ENCODE data around the gene DNAJC5G.

DNAJC5G gene, protein sequence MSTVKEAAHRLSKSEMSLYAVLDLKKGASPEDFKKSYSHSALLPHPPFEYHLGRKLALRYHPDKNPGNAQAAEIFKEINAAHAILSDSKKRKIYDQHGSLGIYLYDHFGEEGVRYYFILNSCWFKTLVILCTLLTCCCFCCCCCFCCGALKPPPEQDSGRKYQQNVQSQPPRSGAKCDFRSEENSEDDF

DNA sequence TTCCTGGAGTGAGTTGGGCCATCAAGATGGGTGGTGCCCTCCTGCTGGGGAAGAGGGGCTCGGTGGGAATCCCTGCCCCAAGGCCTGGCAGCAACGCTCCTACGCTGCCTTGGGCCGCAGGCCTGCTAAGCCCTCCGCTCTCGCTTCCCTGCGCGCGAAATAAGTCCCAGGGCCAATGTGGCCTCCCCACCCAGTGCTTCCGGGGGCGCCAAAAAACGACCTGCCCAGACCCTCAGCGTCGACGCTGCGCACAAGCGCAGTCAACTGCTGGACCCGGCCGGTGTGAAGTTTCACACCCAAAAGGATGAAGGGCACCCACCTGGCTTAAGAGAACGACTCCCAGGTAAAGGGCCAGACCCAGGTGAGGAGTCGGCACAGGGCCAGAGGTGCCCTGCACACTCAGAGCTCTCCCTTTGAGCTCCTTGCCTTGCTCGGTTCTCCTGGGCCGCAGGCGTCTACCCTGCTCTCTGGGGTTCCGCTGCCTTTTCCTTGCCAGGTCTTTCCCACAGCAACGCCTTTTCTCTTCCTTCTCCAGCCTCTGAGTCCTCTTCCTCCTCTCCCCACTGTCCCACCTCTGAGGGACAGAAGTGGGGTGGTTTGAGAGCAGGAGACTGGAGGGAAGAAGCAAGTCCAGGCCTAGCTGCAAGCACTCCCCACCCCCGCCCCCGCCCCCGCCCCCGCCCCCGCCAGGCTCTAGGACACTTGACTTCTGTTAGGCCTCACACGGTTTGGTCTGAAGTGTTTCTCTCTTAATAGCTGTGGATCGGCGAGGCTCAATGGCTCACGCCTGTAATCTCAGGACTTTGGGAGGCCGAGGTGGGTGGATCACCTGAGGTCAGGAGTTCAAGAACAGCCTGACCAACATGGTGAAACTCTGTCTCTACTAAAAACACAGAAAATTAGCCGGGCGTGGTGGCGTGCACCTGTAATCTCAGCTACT, at the start of gene DNAJC5G:
Gene DNAJC5G, plus strand, starts transcription at position 223 of the 940 bp plus-strand sequence. CDS start 1,296 bp downstream, outside the sequence.
- no peak within 1 kb of the TSS for H3K9ac ChIP-seq (ENCODE audit: low read length)
- no peaks in the 10 kb centered on the region for H3K36me3 ChIP-seq (ENCODE audit: insufficient read depth, low read length)
- no peak within 1 kb of the TSS for H3K27ac ChIP-seq (ENCODE audit: low read depth, low read length)
- H3K9me3 ChIP-seq (ENCODE audit: low read length), result no peaks in the 10 kb centered on the region
- no peak within 1 kb of the TSS for H3K4me3 ChIP-seq (ENCODE audit: low read depth in 1 of 2, low read length in 2 of 2)
- no peaks in the 10 kb centered on the region for H3K27me3 ChIP-seq (ENCODE audit: control insufficient read depth in 1 of 2, insufficient read depth in 2 of 2, low read length in 2 of 2)
- peaks cover 4% of the 10 kb centered on the region for H3K4me1 ChIP-seq (ENCODE audit: insufficient read depth, low read length)

DNA sequence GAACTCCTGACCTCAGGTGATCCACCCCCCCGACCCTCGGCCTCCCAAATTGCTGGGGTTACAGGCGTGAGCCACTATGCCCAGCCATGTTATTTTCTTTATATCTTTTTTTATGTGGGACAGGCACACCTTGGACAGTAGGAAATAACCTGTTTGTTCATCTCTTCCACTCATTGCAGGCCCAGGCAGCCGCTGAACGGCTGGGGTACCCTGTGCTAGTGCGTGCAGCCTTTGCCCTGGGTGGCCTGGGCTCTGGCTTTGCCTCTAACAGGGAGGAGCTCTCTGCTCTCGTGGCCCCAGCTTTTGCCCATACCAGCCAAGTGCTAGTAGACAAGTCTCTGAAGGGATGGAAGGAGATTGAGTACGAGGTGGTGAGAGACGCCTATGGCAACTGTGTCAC, 49.7 kb upstream of the DNAJC5G start:
- H3K36me3 ChIP-seq (ENCODE audit: insufficient read depth, low read length), result peaks cover 54% of the 10 kb centered on the region
- H3K27me3 ChIP-seq (ENCODE audit: control insufficient read depth in 1 of 2, insufficient read depth in 2 of 2, low read length in 2 of 2), result no peaks in the 10 kb centered on the region
- H3K9ac ChIP-seq (ENCODE audit: low read length), result no peak overlapping the region
- H3K27ac ChIP-seq (ENCODE audit: low read depth, low read length), result no peak overlapping the region
- H3K9me3 ChIP-seq (ENCODE audit: low read length), result no peaks in the 10 kb centered on the region
- no peaks in the 10 kb centered on the region for H3K4me1 ChIP-seq (ENCODE audit: insufficient read depth, low read length)
- no peak overlapping the region for H3K4me3 ChIP-seq (ENCODE audit: low read depth in 1 of 2, low read length in 2 of 2)

DNA sequence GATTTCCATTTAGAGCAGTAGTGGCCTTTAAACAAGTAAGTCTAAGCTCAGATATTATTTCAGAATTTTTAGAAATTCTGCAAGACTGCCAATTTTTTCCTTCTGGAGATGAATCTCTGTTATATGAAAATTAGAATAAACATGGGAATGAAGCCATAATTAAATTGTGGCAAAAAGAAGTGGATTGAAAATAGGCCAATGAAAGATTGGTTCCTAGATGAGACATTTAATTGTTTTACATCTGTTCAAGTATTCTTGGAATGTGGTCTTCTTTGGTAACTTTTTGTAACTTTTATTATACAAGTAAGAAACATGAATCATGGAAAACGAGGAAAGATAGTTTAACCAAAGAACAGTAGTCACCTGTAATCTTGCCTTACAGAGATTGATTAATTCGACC, 47.7 kb upstream of the DNAJC5G start:
- Histone ChIP-seq H3K27me3 (ENCODE audit: control insufficient read depth in 1 of 2, insufficient read depth in 2 of 2, low read length in 2 of 2) (no peaks in the 10 kb centered on the region), H3K4me3 (ENCODE audit: low read depth in 1 of 2, low read length in 2 of 2) (no peak overlapping the region), H3K27ac (ENCODE audit: low read depth, low read length) (no peak overlapping the region), H3K9ac (ENCODE audit: low read length) (no peak overlapping the region), H3K36me3 (ENCODE audit: insufficient read depth, low read length) (peaks cover 60% of the 10 kb centered on the region), H3K9me3 (ENCODE audit: low read length) (no peaks in the 10 kb centered on the region), H3K4me1 (ENCODE audit: insufficient read depth, low read length) (no peaks in the 10 kb centered on the region)

DNA sequence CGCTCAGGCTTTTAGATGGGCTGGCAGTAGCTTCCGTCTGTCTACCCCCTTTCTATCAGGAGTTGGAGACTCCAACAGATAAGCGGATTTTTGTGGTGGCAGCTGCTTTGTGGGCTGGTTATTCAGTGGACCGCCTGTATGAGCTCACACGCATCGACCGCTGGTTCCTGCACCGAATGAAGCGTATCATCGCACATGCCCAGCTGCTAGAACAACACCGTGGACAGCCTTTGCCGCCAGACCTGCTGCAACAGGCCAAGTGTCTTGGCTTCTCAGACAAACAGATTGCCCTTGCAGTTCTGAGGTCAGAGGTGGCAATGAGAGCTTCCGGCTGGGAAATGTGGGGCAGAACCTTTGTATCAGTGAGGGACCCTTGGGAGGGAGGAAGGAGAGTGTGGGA, 43.3 kb upstream of the DNAJC5G start:
- Histone ChIP-seq H3K9ac (ENCODE audit: low read length) (no peak overlapping the region), H3K4me3 (ENCODE audit: low read depth in 1 of 2, low read length in 2 of 2) (no peak overlapping the region), H3K9me3 (ENCODE audit: low read length) (no peaks in the 10 kb centered on the region), H3K36me3 (ENCODE audit: insufficient read depth, low read length) (peaks cover 68% of the 10 kb centered on the region), H3K27ac (ENCODE audit: low read depth, low read length) (no peak overlapping the region), H3K27me3 (ENCODE audit: control insufficient read depth in 1 of 2, insufficient read depth in 2 of 2, low read length in 2 of 2) (no peaks in the 10 kb centered on the region), H3K4me1 (ENCODE audit: insufficient read depth, low read length) (no peaks in the 10 kb centered on the region)

DNA sequence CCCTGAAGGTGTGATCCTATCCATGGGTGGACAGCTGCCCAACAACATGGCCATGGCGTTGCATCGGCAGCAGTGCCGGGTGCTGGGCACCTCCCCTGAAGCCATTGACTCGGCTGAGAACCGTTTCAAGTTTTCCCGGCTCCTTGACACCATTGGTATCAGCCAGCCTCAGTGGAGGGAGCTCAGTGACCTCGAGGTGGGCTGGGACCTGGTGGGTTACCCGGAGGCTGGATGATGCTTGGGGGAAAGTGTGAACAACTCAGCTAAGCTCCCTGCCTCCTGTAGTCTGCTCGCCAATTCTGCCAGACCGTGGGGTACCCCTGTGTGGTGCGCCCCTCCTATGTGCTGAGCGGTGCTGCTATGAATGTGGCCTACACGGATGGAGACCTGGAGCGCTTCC, 41.9 kb upstream of the DNAJC5G start:
- Histone ChIP-seq H3K9ac (ENCODE audit: low read length) (no peak overlapping the region), H3K9me3 (ENCODE audit: low read length) (no peaks in the 10 kb centered on the region), H3K27me3 (ENCODE audit: control insufficient read depth in 1 of 2, insufficient read depth in 2 of 2, low read length in 2 of 2) (no peaks in the 10 kb centered on the region), H3K4me3 (ENCODE audit: low read depth in 1 of 2, low read length in 2 of 2) (no peak overlapping the region), H3K4me1 (ENCODE audit: insufficient read depth, low read length) (no peaks in the 10 kb centered on the region), H3K27ac (ENCODE audit: low read depth, low read length) (no peak overlapping the region), H3K36me3 (ENCODE audit: insufficient read depth, low read length) (peaks cover 66% of the 10 kb centered on the region)

DNA sequence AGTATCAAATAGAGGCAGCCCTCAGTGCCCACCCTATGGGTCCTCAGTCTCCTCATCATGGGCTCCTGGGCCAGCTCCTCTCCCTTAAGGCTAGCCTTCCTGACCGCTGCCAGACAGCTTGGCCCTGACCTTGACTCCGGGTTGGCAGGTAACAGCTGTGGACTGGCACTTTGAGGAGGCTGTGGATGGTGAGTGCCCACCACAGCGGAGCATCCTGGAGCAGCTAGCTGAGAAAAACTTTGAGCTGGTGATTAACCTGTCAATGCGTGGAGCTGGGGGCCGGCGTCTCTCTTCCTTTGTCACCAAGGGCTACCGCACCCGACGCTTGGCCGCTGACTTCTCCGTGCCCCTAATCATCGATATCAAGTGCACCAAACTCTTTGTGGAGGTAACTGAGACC, 39.1 kb upstream of the DNAJC5G start:
- Histone ChIP-seq H3K9ac (ENCODE audit: low read length) (no peak overlapping the region), H3K9me3 (ENCODE audit: low read length) (no peaks in the 10 kb centered on the region), H3K27me3 (ENCODE audit: control insufficient read depth in 1 of 2, insufficient read depth in 2 of 2, low read length in 2 of 2) (no peaks in the 10 kb centered on the region), H3K27ac (ENCODE audit: low read depth, low read length) (no peak overlapping the region), H3K4me3 (ENCODE audit: low read depth in 1 of 2, low read length in 2 of 2) (no peak overlapping the region), H3K36me3 (ENCODE audit: insufficient read depth, low read length) (peaks cover 81% of the 10 kb centered on the region), H3K4me1 (ENCODE audit: insufficient read depth, low read length) (no peaks in the 10 kb centered on the region)

DNA sequence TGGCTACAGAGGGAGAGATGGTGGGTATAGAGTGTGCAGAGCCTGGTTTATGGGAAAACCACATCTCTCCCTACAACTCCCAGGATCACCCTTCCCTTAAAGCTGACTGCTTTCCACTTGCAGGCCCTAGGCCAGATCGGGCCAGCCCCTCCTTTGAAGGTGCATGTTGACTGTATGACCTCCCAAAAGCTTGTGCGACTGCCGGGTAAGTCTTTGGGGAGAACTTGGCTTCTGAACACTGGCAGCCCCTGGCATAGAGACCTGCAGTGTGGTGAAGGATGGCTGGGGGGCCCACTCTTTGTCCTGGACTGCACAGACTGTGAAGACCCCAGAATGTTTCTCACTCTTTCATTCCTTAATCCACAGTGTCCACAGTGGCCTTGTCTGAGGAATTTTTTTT, 38.6 kb upstream of the DNAJC5G start:
- no peak overlapping the region for H3K4me3 ChIP-seq (ENCODE audit: low read depth in 1 of 2, low read length in 2 of 2)
- no peak overlapping the region for H3K27ac ChIP-seq (ENCODE audit: low read depth, low read length)
- H3K9ac ChIP-seq (ENCODE audit: low read length), result no peak overlapping the region
- no peaks in the 10 kb centered on the region for H3K4me1 ChIP-seq (ENCODE audit: insufficient read depth, low read length)
- H3K36me3 ChIP-seq (ENCODE audit: insufficient read depth, low read length), result peaks cover 80% of the 10 kb centered on the region
- H3K9me3 ChIP-seq (ENCODE audit: low read length), result no peaks in the 10 kb centered on the region
- no peaks in the 10 kb centered on the region for H3K27me3 ChIP-seq (ENCODE audit: control insufficient read depth in 1 of 2, insufficient read depth in 2 of 2, low read length in 2 of 2)

DNA sequence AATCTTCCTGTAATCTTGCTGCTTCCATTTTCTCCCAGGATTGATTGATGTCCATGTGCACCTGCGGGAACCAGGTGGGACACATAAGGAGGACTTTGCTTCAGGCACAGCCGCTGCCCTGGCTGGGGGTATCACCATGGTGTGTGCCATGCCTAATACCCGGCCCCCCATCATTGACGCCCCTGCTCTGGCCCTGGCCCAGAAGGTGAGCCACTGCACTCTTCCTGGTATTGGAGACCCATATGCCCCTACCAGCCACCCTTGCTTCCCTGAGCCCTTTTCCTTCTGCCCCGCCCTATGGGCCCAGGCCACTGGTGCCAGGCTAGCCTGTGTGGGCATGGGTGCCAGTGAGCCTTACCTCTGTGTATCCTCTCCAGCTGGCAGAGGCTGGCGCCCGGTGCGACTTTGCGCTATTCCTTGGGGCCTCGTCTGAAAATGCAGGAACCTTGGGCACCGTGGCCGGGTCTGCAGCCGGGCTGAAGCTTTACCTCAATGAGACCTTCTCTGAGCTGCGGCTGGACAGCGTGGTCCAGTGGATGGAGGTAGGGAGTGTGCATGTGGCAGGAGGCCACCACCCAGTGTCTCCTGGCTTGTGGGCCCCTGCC, 37.8 kb upstream of the DNAJC5G start:
- no peaks in the 10 kb centered on the region for H3K4me1 ChIP-seq (ENCODE audit: insufficient read depth, low read length)
- no peak overlapping the region for H3K27ac ChIP-seq (ENCODE audit: low read depth, low read length)
- H3K36me3 ChIP-seq (ENCODE audit: insufficient read depth, low read length), result peaks cover 78% of the 10 kb centered on the region

DNA sequence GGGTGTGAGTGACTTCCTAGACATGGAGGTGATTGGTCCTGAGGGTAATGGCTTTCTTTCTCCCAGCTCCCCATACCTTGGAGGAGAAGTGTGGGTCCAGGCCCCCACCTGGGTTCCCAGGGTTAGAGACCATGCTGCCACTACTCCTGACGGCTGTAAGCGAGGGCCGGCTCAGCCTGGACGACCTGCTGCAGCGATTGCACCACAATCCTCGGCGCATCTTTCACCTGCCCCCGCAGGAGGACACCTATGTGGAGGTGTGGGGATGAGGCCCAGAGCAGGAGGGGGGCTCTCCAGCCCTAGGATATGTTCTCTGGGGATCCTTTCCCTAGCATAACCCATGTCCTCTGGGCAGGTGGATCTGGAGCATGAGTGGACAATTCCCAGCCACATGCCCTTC, 36.3 kb upstream of the DNAJC5G start:
- peaks cover 77% of the 10 kb centered on the region for H3K36me3 ChIP-seq (ENCODE audit: insufficient read depth, low read length)
- no peak overlapping the region for H3K9ac ChIP-seq (ENCODE audit: low read length)
- H3K9me3 ChIP-seq (ENCODE audit: low read length), result no peaks in the 10 kb centered on the region
- no peak overlapping the region for H3K27ac ChIP-seq (ENCODE audit: low read depth, low read length)
- no peaks in the 10 kb centered on the region for H3K27me3 ChIP-seq (ENCODE audit: control insufficient read depth in 1 of 2, insufficient read depth in 2 of 2, low read length in 2 of 2)
- H3K4me1 ChIP-seq (ENCODE audit: insufficient read depth, low read length), result no peaks in the 10 kb centered on the region
- H3K4me3 ChIP-seq (ENCODE audit: low read depth in 1 of 2, low read length in 2 of 2), result no peak overlapping the region

More for the DNA sequence above, 37.8 kb upstream of the DNAJC5G start:
- Histone ChIP-seq H3K27me3 (ENCODE audit: control insufficient read depth in 1 of 2, insufficient read depth in 2 of 2, low read length in 2 of 2) (no peaks in the 10 kb centered on the region), H3K4me3 (ENCODE audit: low read depth in 1 of 2, low read length in 2 of 2) (no peak overlapping the region), H3K9ac (ENCODE audit: low read length) (no peak overlapping the region), H3K9me3 (ENCODE audit: low read length) (no peaks in the 10 kb centered on the region)

DNA sequence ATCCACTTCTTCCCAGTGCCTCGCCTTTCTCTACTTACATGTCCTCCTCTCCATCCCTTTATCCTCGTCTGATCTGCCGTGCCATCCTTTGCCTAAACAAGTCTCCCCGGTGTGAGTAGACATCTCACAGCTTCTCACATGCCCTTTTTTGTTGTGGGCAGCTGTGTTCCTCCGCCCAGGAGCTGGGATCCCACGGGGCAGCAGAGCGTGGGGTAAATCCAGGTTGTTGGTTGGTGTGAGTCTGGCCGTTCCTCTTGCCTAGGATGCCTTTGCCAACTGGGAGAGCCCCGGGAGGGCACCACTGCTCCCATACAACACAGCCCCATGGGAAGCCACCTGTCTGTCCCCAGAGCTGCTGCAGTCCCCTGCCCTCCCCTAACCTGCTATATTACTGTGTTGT, 34.8 kb upstream of the DNAJC5G start:
- Histone ChIP-seq H3K27me3 (ENCODE audit: control insufficient read depth in 1 of 2, insufficient read depth in 2 of 2, low read length in 2 of 2) (no peaks in the 10 kb centered on the region), H3K4me1 (ENCODE audit: insufficient read depth, low read length) (no peaks in the 10 kb centered on the region), H3K9ac (ENCODE audit: low read length) (no peak overlapping the region), H3K36me3 (ENCODE audit: insufficient read depth, low read length) (peaks cover 70% of the 10 kb centered on the region), H3K9me3 (ENCODE audit: low read length) (no peaks in the 10 kb centered on the region), H3K4me3 (ENCODE audit: low read depth in 1 of 2, low read length in 2 of 2) (no peak overlapping the region), H3K27ac (ENCODE audit: low read depth, low read length) (no peak overlapping the region)

DNA sequence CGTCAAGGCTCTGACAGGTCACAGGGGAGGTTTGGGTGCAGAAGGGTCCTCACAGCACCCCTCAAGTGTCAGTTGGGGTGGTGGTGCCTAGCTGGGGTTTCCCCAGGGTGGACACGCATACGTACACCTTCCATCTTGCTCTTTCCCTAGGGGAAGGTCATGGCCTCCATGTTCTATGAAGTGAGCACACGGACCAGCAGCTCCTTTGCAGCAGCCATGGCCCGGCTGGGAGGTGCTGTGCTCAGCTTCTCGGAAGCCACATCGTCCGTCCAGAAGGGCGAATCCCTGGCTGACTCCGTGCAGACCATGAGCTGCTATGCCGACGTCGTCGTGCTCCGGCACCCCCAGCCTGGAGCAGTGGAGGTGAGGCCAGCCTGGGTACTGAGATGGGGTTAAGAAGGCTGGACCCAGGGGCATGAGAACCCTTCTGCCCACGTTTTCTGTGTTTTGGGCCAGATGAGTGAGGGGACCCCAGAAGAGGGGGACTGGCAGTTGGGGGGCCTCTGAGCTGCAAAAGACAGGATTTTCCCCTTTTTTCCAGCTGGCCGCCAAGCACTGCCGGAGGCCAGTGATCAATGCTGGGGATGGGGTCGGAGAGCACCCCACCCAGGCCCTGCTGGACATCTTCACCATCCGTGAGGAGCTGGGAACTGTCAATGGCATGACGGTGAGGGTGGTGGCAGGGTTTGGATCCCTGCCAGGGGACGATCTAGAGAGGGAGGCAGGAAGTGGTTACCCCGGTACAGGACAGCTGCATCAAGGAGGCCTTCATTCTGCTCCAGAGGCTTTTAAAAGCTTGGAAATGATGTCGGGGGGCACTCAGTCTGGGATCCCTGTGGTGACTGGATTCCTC, 33.2 kb upstream of the DNAJC5G start:
- H3K9ac ChIP-seq (ENCODE audit: low read length), result no peak overlapping the region
- H3K4me3 ChIP-seq (ENCODE audit: low read depth in 1 of 2, low read length in 2 of 2), result no peak overlapping the region
- no peaks in the 10 kb centered on the region for H3K4me1 ChIP-seq (ENCODE audit: insufficient read depth, low read length)
- H3K27me3 ChIP-seq (ENCODE audit: control insufficient read depth in 1 of 2, insufficient read depth in 2 of 2, low read length in 2 of 2), result no peaks in the 10 kb centered on the region
- H3K9me3 ChIP-seq (ENCODE audit: low read length), result no peaks in the 10 kb centered on the region
- H3K27ac ChIP-seq (ENCODE audit: low read depth, low read length), result no peak overlapping the region
- peaks cover 56% of the 10 kb centered on the region for H3K36me3 ChIP-seq (ENCODE audit: insufficient read depth, low read length)

All from muscle layer of colon (tissue), 2 donors.